NCI-H446 treated with DMSO at 0.1 percent for 48 hours (cell line): Measurements from ENCODE around the gene HIF3A.

Source experiments
- DNase-seq: peaks from one replicate; lab custom pipeline; 2025; lab: John Stamatoyannopoulos, UW

Gene HIF3A

DNA sequence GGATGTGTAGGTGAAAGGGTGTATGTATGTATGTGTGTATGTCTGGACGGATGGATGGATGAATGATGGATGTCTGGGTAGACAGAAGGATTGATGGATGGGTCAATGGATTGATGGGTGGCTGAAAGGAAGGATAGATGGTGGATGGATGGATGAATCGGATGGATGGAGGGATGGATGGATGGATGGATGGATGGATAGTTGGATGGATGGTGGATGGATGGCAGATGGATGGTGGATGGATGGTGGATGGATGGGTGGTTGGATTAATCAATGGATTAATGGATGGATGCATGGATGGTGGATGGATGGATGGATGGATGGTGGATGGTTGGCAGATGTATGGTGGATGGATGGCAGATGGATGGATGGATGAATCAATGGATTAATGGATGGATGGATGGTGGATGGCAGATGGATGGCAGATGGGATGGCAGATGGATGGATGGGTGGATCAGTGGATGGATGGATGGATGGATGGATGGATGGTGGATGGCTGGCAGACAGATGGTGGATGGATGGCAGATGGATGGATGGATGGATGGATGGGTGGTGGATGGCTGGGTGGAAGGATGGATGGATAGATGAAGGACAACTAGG lies 33.6 kb downstream of the HIF3A start:
- no peak for DNase-seq

DNA sequence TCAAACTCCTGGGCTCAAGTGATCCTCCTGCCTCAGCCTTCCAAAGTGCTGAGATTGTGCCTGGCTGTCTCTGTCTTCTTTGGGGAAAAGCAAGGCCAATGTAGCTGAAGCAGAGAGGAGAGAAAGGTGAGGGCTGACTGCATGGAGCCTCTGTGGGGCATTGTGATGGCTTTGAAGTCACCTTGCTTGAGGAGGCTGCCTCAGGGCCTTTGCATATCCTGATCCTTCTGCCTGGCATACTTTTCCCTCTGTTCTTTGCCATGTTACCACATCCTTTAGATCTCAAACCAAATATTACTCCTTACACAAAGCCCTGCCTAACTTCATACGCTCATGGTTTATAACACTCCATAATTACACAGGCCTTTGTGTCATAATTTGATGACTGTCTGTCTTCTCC lies 40.6 kb downstream of the HIF3A start:
- DNase-seq, result no peak

DNA sequence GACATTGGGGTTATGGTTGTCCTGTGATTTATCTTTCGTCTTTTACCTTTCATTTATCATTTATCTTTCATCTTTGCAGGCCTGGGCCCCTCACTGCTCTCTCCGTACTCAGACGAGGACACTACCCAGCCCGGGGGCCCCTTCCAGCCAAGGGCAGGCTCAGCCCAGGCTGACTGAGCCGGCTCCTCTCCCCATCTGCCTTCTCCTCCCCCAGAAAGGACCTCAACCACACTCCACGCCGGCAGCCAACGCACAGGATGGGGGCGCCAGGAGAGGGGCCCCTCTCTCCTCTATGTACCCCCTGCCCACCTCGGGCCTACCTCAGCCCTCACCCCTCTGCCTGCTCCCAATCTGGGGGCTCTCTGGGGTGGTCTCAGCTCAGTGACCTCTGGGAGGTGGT lies 42.6 kb downstream of the HIF3A start:
- no peak for DNase-seq

DNA sequence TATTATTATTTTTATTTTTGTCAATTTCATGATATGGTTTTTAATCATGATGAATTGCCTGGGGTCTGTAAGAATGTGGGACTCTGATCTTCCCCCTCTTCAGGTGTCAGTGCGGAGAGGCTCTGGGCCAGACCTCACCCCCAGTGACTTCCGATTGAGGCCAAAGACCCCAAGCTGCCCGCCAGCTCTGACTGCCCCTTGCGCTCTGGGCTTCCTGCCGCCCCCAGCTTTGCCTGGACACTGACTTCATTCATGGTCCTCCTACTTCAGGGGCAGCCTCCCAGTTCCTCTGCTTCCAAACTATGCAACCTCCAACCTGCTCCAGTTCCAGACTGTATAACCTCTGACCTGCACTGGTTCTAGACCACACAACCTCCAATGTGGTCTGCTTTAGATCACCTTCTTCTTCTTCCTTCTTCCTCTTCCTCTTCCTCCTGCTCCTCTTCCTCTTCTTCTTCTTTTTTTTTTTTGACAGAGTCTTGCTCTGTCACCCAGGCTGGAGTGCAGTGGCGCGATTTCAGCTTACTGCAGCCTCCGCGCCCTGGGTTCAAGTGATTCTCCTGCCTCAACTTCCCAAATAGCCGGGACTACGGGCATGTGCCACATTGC lies 43.3 kb downstream of the HIF3A start:
- no peak for DNase-seq

DNA sequence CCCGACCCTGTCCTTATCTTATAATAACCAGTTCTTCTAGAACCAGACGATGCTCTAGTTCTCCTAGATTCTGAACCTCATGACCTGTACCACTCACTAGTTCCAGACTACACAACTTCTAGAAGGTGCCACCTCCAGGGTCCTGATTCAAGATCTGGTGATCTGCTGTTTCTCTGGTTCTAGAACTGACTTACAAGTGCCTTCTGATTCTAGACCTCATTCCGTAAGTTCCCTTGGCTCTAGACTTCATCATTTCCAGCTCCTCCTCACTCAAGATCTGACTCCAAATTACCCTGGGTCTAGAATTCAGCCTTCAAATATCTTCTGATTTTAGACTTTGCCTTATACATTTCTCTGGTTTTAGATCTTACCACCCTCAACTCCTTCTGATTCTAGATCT lies 45.1 kb downstream of the HIF3A start:
- DNase-seq, result no peak

DNA sequence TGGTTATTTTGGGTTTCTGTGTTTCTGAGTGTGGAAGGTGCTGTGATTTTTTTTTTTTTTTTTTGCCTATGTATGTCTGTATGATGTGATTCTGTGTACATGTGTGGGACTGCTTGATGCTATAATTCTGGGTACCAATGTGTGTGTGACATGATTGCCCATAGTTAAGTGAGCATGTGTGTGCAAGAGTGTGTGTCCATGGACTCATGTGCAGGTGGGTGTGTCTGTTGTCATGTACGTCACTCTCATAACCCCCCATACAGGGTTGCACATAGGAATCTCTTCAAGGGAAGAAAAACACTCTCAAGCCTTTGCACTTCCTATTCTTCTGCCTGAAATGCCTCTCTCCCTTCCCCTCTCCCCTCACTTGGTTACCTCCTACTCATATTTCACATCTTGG lies 47.5 kb downstream of the HIF3A start:
- no peak for DNase-seq

DNA sequence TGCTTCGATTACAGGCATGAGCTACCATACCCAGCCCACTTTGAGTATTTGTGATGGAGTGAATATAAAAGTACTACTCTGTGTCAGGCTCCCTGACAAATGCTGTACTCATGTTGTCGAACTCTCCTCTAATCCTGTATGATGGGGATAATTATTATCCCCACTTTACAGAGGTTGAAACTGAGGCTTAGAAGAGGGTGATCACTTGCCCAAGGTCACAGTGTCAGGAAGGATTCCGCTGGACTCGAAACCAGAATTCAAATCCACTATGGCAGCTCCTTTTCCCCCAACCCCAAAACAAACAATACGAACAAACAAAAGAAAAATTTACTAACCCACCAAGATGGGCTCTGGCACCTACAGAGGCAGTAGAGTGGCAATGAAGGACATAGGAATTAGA lies 48.3 kb downstream of the HIF3A start:
- no peak for DNase-seq

DNA sequence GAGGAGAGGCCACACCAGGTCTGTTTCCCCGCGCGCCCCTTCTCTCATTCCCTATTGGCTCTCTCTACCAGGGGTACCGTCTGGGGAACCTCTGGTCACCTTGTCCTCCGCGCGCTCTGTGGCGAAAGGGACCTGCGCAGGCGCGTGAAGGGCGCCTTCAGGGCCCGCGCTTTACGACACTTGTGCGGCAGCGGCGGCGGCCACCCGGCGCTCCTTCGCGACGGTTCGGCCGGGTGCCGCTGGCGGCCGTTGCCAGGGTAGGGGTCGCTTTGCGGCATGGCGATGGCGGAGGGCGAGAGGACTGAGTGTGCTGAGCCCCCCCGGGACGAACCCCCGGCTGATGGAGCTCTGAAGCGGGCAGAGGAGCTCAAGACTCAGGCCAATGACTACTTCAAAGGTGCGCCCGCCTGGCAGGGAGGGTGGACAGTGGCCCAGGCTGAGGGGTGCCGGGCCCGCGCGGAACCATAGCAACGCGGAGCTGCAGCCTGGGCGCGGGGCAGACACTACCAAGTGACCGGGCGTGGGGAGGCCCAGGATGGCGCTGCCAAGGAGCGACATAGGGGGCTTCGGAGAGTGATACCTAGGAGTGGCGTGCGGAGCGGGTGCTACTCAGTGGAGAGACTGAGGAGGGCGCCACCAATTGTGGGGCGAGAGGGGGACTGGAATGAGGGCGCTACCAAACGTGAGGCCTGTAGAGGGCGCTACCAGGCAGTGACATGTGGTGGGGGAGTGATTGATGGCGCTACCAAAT lies 50.2 kb downstream of the HIF3A start, which contains the start of gene PPP5C:
Gene PPP5C, plus strand, starts transcription at position 267 of the 751 bp plus-strand sequence. Its CDS starts 10 bp downstream, at position 277.
- DNase-seq, result peak; percentile 92

DNA sequence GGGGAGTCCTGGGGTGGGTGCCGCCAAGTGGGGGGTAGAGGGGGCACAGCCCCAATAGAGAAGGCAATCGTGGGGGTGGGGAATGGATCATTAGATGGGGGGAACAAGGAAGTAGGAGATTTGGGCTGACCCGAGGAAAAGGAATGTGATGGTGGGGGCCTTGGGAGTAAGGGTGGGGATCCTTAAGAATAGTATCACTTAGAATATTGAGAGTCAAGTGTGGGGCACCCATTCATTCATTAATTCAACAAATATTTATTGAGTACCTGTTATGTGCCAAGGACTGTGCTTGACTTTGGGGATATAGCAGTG lies 50.7 kb downstream of the HIF3A start:
- DNase-seq, result no peak

DNA sequence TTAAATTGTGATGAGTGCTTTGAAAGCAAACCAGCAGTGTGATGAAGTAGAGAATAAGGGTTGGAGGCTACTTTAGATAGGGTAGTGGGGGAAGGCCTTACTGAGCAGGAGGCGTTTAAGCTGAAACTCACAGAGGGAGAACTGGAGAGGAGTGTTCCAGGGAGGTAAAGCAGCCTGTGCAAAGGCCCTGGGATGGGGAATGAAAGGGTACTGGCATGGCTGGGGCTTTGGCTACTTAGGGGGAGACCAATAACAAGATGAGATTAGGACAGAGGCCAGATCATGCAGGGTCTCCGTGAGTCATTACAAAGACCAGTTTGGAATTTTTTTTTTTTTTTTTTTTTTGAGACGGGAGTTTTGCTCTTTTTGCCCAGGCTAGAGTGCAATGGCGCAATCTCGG lies 51.1 kb downstream of the HIF3A start:
- no peak for DNase-seq

DNA sequence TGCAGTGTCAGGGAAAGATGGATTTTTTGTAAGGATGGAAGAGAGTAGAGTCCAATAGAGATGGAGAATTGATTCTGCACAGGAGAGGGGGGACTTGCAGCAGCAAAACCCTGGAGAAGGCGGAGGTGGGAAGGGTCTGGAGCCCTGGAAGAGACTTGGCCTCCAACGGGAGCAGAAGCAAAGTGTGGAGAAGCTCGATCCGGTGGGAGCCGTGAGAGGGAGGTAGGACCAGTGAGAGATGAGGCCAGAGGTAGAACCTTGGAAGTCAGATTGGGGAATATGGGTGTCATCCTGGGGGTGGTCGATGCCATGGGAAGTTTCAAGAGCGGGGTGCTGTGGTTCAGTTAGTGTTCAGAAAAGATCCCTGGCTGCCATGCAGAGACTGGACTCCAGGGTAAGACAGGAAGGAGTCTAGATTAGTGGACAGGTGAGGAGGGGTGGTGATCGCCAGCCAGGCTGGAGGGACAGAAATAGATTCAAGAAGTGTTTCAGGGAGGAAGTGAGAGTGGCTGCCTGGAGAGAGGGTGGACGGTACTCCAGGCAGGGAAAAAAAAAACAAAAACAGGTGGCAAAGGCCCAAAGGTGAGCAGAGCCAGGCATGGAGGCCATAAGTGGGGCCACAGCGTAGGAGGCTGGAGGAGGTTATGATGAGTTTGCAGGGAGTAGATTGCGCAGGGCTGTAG lies 52.6 kb downstream of the HIF3A start:
- no peak for DNase-seq

DNA sequence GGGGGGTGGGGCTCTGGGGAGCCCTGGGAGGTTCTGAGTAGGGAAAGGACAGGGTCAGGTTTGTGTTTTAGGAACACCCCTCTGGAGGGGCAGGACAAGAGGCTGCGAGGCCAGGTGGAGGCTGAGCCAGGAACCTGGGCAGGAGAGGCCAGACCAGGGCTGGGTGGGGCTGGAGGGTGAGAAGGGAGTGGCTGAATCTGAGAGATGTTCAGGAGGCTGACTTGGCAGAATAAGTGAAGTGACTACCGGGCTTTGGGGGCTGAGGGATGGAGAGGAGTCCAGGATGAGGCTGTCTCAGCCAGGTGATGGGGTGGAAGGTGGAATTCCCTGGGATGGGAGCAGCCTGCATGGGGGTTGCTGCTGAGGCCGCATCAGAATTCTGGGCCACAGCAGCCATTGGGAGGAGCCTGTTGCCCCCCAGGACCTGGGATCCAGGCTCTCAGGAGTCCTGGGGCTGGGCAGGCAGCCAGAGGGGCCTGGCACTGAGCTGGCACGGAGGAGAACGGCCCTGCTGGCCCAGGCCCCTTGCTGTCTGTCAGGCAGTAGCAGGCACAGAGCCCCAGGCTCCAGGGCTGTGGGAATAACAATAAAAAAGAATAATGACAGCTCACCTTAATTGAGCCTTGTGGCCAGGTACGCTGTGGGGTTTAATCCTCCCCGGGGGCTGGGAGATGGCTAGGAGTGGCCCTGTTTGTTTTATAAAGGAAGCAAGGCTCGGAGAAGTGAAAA lies 53.4 kb downstream of the HIF3A start:
- DNase-seq, result no peak

DNA sequence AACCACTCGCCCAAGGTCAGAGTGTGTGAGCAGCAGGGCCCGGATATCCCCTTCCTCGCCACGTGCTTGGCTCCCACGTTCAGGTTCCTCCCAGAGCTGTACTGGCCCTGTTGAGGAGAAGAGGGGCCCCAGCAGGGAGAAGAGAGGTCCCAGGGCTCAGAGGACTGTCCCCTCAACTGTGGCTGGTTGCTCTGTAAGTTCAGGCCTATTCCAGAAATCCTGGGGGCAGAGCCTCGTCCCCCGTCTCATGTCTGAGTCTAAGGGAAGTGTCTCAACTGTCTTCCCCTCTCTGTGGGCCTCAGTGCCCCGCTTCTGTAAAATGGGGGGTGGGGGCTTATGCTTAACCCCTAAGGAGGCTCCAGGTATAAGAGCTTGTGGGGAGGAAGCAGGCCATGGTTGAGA lies 53.9 kb downstream of the HIF3A start:
- DNase-seq, result no peak

DNA sequence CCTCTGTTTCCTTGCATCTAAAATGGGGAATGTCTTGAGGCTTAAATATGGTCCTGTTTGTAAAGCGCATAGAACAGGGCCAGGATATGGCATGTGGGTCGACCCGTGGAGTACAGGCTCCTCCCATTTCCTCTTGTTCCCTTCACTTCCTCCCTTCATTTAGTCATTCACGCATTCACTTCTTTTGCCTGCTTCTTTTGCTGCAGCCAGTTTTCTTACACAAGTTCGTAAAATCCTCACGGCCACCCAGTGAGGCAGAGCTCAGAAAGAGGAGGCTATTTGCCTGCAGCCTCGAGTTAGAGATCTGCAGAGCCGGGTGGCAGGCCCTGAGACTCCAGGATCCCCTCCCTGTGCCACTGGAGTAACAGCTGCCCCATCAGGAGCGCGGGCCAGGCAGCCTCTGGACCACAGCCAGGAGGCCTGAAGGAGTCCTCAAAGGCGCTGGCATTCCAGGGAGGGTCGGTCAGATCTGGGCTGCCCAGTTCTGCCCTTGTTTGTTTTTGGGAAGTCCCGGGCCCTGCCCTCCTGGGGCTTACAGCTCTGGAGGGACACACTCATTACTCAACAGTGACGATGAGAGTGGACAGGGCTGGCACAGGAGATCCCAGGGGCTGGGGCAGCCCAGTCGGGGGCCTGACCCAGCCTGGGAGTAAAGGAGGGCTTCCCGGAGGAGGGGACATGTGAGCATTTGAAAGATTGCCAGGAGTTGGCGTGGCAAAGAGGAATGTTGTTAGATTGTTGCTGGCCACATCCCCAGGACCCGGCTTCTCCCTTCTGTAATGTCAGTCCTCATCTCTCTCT lies 54.6 kb downstream of the HIF3A start:
- peak; percentile 60 for DNase-seq

DNA sequence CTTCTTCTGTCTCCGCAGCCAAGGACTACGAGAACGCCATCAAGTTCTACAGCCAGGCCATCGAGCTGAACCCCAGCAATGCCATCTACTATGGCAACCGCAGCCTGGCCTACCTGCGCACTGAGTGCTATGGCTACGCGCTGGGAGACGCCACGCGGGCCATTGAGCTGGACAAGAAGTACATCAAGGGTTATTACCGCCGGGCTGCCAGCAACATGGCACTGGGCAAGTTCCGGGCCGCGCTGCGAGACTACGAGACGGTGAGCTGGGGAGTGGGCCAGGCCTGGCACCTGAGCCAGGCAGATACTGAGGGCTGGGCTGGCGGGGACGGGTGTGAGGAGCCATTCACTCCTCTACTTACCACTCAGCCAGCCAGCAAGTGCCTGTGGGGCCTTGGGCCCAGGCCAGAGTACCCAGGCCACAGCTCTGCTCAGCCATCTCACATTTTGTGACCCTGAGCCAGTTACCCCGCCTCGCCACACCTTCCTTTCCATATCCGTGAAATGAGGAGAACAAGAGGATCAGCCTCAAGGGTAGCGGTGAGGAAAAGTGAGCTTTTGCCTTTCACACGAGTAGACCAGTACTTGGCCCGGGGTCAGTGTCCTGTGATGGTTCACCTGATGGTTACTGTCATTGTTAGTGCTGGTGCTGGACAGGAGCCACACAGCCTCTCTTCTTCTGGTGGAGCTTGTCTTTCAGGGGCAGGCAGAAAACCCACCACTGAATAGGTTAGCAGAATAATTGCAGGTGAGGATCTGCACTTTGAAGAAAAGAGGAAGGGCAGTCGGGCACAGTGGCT lies 57.1 kb downstream of the HIF3A start:
- no peak for DNase-seq

DNA sequence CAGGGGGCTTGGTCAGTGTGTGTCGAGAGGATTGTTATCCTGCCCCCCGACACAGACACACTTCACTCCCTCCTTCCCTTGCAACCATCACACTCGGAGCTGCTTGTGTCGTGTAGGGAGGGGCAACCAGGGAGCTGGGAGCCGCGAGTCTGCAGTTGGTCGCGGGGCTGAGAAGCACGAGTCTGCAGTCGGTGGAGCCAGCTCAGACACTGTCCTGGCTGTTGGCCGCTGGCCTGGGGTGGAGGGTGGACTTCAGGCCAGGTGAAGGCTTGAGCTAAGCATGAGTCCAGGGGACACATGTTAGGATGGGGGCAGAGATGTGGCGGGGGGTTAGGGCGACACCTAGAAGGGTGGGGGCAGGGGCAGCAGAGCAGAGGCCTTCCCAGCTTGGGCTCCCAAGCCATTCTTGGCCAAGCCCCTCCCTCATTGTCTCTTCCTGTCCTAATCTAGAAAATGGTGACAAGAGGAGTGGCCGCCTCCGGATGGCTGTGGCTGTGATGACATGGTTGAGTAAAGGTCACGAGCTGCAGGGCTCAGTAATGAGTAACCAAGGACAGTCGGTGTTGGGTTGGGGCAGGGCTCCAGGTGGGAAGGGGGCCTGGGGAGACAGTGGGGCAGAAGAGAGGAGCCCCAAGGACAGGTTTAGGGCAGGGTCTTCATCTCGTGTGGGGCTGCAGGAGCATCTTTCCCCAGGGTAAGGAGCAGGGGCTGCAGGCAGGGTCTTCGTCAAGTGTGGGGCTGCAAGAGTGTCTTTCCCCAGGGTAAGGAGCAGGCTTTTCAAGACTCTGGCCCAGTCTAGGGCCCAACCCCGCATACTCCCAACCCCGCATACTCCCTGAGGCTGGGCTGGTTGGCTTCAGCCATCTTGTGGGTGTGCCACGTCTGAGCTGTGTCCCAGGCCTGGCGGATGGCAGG lies 58.6 kb downstream of the HIF3A start:
- no peak for DNase-seq

DNA sequence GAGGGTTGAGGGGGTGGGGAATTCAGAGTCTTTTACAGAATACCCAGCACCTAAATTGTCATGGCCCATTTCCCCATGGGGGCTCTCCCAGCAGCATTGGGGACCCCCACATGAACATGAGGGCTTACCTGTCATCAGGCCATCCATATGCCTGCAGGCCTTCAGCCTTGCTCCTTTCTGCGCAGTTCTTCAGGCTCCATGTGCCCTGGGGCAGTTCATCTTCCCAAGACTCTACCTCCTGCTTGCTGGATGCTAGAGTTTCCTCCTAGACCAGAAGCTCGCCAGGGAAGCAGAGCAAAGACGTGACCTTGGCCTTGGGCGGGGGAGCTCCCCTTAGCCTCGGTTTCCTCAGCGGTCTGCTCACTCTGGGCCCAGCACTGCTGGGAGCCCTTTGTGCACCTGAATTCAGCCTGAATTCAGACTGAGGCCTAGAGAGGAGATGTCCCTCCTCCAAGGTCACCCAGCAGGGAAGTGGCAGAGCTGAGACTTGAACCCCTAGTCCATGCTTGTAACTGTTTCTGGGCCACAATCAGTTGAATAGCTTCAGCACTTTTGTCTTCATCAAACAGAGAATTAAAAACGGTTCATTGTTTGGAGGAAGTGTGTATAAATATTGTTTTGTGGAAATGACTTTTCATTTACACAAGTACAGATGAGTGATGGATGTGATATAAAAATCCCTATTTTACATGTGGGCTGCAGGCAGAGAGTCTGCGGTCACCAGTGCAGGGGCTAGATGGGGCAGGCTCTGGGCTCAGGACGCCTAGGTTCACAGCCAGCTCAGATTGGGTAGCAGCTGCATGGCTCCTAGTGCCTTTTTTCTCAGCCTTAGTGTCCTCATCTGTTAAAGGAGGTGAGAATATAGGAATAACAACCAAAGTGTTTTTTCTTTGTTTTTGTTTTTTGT lies 59.6 kb downstream of the HIF3A start:
- DNase-seq, result no peak

DNA sequence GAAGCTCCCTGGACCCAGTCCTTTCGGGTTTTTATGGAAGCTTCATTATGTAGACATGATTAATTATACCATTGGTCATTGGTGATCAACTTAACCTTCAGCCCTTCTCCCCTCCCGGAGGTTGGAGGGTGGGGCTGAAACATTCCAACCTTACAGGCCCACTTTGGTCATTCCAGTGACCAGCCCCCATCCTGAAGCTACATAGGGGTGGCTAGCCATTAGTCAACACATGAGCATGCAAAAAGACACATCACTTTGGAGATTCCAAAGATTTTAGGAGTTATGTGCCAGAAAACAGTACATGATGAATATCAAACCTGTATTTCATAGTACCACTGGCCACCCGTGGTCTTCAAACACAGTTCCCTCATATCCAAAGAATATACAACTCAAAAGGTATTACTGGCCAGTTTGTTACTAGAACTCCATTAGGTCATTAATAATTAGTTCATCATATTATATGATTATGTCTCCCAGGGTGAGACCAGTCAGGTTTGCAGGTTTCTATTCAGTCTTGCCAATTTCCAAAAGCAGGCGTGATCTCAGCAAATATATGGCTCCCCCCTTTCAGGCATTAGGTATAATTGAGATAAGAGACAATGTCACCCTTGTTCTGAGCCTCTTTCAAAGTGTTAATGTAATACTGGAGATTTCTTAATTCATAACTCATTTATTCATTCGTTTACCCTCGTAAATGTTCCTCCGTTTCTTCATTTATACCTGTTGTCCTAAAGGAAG lies 61.2 kb downstream of the HIF3A start:
- no peak for DNase-seq
